Central memory CD4-positive, alpha-beta T cell (primary cell): ENCODE measurements around the gene MERTK.
A peak's percentile ranks its signal among the peaks of the same experiment; 100 is the strongest.
"Not testable (repeated sequence)": the region's sequence is repeated elsewhere in the genome, so short reads cannot be mapped to it uniquely, and the experiment has no call there.

Source experiments
- DNase-seq: peaks from one replicate; pipeline ENCODE4 v3.0.0; 2022

Gene MERTK

GRCh38 chr2:112048887-112049286 lies 150.5 kb downstream of the MERTK start:
- peak; percentile 49 for DNase-seq

DNA sequence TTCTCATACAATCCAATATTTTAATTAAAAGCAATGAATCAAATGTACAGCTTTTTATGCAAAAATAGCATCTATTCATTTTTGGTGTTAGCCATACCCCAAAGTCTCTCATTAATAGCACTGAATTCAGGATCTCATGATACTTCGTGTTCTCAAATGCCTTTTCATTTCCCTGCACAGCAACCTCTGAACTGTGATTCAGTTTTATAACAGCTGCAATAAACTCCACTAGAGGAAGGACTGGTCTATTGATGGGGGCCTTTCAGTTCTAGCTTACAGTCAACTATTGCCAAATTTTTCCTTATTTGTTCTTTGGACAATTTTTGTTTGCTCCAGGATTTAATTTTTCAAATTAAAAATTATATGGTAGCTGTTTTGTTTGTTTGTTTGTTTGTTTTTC lies 151.9 kb downstream of the MERTK start:
- no peak for DNase-seq

GRCh38 chr2:112053917-112054846 lies 155.8 kb downstream of the MERTK start:
- peak; percentile 97 for DNase-seq

GRCh38 chr2:112054847-112055729 lies 156.7 kb downstream of the MERTK start, which contains the start of gene TMEM87B:
TSS of gene TMEM87B (plus strand) at chr2:112055269. CDS start at chr2:112055592, 323 bp downstream.
- peak; percentile 95 for DNase-seq

DNA sequence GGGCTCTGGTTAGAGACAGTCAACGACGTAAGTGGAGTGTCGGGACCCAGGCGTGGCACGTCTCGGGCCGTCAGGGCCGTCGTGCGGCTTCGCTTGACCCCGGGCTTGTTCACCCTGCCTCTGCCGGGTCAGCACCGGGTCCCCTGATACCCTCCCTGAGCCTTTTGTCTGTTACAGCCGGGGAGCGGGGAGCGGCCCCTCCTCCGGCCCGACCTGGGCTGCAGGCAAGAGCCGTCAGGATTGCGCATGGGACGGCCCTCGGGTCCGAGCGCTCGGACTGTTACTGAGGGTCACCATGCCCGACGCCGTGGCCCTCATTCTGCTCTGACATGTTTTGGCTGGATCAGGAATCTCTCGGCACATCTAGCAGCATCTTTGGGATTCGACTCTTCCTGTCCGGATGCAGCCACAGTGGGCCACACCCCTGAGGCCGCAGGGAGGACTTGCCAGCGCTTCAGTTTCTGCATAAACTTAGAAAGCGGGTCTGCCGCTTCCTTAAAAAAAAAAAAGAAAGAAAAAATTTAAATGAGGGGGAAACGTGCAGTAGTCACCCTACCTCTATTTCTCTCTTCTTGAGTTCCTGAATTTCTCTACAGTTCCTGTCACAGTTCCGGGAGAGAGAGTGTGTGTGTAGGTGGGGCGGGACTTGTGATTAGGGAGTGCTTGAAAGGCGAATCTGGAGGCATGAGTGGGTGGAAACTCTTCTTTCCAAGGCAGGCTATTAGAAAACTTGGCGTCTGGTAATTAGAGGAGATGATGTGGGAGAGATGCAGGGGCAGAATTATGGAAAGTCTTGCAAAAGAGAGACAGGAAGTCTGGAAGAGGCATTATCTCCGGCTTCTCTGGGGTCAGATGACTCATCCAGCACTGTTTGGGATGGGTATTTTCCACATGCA lies 157.6 kb downstream of the MERTK start:
- peak; percentile 31 for DNase-seq

GRCh38 chr2:112056626-112056987 lies 158.2 kb downstream of the MERTK start:
- no peak for DNase-seq

DNA sequence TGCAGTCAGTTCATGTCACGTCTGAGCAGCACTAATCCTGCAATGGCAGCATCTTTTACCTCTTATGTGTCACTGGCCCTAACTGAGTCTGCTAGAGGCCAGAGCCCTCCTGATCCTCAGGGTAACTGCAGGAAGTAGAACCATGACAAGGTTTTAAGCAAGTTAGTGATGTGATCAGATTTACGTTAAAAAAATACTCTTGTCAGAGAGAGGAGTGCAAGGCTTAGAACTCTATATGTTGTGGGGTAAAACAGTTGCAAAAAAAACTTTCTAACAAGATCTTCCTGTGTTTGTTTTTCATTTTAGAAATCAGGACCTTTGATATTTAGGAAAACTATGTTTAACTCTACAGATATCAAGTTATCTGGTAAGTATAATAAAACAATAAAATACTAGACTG lies 161.3 kb downstream of the MERTK start:
- DNase-seq = no peak

- no peak for DNase-seq
Observed at GRCh38 chr2:112061299-112061698, 162.9 kb downstream of the MERTK start.

DNA sequence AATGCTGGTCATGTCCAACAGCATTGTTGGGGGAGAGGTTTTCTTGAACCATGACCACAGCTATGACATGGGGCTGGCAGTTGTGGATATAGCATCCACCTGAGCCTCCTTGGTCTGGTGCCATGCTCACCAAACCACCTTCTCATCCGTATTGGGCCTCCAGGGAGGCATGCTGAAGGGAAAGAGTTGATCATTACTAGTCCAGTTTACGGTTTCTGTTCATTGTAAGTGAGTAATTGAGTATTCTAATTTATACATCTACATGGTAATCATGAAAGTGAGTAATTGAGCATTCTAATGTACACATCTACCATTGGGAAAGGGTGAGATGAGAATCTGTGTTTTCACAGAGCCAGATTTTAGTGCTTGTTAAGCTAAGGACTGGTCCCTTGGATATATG lies 163.4 kb downstream of the MERTK start:
- DNase-seq = no peak

GRCh38 chr2:112062894-112063293 lies 164.5 kb downstream of the MERTK start:
- no peak for DNase-seq

DNA sequence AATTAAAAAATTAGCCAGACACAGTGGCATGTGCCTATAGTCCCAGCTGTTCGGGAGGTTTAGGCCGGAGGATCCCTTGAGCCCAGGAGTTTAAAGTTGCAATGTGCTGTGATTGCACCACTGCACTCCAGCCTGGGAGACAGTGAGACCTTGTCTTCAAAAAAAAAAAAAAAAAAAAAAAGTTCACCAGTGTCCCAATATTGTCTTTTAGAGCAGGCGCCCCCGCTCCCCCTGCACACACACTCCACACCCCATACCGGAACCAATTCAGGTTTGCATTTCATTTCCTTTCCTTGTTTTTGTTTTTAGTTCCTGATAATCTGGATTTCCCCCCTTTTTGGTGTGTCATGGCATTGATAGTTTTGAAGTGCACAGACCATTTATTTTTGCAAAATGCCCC lies 167.1 kb downstream of the MERTK start:
- no peak for DNase-seq

- no peak for DNase-seq
Observed at GRCh38 chr2:112065966-112066365, 167.6 kb downstream of the MERTK start.

- not testable (repeated sequence) for DNase-seq
Observed at GRCh38 chr2:112069794-112070193, 171.4 kb downstream of the MERTK start.

DNA sequence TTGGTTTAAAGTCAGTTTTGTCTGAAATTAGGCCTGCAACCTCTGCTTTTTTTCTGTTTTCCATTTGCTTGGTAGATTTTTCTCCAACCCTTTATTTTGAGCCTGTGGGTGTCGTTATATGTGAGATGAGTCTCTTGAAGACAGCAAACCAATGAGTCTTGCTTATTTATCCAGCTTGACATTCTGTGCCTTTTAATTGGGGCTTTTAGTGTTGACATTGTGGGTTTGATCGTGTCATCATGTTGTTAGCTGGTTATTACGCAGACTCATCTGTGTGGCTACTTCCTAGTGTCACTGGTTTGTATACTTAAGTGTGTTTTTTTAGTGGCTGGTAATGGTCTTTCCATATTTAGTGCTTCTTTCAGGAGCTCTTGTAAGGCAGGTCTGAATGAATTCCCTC lies 175.5 kb downstream of the MERTK start:
- no peak for DNase-seq

DNA sequence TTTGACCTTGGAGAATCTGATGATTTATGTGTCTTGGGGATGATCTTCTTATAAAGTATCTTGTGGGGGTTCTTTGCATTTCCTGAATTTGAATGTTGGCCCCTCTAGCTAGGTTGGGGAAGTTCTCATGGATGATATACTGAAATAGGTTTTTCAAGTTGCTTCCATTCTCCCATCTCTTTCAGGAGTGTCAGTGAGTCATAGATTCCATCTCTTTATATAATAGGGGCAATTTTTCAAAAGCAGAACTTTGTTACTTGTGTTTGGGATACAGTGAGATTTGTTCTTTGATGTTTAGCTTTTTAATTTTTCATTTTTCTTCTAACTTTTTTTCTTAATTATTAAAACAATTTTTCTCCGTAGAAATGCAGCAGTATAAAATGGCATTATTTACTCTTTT lies 176.1 kb downstream of the MERTK start:
- no peak for DNase-seq

- no peak for DNase-seq
Observed at GRCh38 chr2:112075490-112076260, 177.3 kb downstream of the MERTK start.

- no peak for DNase-seq
Observed at GRCh38 chr2:112077814-112078213, 179.4 kb downstream of the MERTK start.
